BLaER1 (cell line): ENCODE data around the gene AS3MT.
"Not testable (repeated sequence)": the region's sequence is repeated elsewhere in the genome, so short reads cannot be mapped to it uniquely, and the experiment has no call there.

ENCODE experiments used
- H3K27ac ChIP-seq: shearing (Covaris generic); formaldehyde crosslinking; 2 replicates; pipeline ENCODE4 v1.8.1; 2022
- H3K27me3 ChIP-seq: shearing (Covaris generic); formaldehyde crosslinking; 2 replicates; pipeline ENCODE4 v1.8.1; 2022
- H3K36me3 ChIP-seq: shearing (Covaris generic); formaldehyde crosslinking; 2 replicates; pipeline ENCODE4 v1.8.1; 2022
- H3K4me1 ChIP-seq: shearing (Covaris generic); formaldehyde crosslinking; 2 replicates; pipeline ENCODE4 v1.8.1; 2022
- H3K4me2 ChIP-seq: shearing (Covaris generic); formaldehyde crosslinking; 2 replicates; pipeline ENCODE4 v1.8.1; 2022
- H3K4me3 ChIP-seq: shearing (Covaris generic); formaldehyde crosslinking; 2 replicates; pipeline ENCODE4 v1.8.1; 2022
- H3K9ac ChIP-seq: shearing (Covaris generic); formaldehyde crosslinking; 2 replicates; pipeline ENCODE4 v1.8.1; 2022
- H3K9me3 ChIP-seq: shearing (Covaris generic); formaldehyde crosslinking; 2 replicates; pipeline ENCODE4 v1.8.1; 2022
- H4K20me1 ChIP-seq: shearing (Covaris generic); formaldehyde crosslinking; 2 replicates; pipeline ENCODE4 v1.8.1; 2022
- Cebpa-rat ChIP-seq: shearing (Covaris generic); IDR thresholded peaks from 2 replicates; pipeline ENCODE4 v1.8.1; 2022

AS3MT gene

DNA sequence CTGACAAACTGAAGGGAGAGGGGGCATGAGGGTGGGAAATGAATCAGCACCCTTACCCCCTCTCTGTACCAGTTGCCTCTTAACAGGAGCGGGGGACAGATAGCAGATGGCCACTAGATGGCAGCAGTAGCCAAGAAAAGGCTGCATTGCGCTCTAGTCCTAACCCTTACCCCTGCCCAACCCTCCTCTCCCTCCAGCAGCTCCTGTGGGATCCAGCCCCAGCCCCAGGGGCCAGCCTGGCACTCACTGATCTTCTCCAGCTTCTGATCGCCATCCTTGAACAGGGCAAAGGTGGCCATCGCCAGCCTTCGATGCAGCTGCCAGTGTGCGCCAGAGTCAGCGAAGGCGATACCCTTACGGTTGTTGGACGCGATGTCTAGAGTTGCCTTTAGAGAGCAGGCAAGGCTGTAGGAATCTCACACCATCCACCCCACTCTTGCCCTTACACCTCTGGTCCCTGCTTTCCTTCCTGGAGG lies 34.2 kb upstream of the AS3MT start:
- Histone ChIP-seq H3K9ac (no peak overlapping the region), H3K4me3 (no peak overlapping the region), H3K9me3 (peaks cover 22% of the 10 kb centered on the region), H3K4me2 (no peak overlapping the region), H4K20me1 (no peaks in the 10 kb centered on the region), H3K4me1 (no peaks in the 10 kb centered on the region), H3K36me3 (no peaks in the 10 kb centered on the region), H3K27ac (no peak overlapping the region), H3K27me3 (no peaks in the 10 kb centered on the region)
- TF ChIP-seq Cebpa-rat: no peak

DNA sequence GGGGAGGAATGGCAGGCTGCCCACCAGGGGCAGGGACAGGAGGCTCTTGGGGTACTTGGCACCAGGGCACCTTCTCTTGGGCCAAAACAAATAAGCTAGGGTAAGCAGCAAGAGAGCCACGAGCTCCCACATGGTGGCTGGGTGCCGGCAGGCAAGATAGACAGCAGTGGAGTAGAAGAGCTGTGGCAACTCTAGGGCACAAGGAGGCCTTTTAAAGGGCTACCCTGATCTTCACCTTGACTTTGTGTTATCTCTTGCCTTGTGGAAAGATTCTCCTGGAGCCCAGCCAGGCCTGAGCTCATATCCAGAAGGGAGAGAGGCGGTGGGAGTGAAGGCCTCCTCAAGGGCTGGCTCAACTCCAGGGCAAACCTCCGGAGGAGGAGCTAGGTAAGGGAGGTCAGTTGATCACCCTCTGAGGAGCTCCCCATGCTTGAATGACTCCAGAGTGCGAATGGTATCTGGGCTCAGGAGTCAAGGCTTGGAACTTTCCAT lies 32.0 kb upstream of the AS3MT start, which contains the start of gene CYP17A1:
Gene CYP17A1, minus strand, starts transcription at position 184 of the 492 bp plus-strand sequence. Its CDS starts 52 bp downstream, at position 132.
- Histone ChIP-seq H3K36me3 (no peaks in the 10 kb centered on the region), H3K9ac (no peak within 1 kb of the TSS), H3K4me2 (no peak within 1 kb of the TSS), H4K20me1 (no peaks in the 10 kb centered on the region), H3K27me3 (no peaks in the 10 kb centered on the region), H3K9me3 (peaks cover 22% of the 10 kb centered on the region), H3K4me3 (no peak within 1 kb of the TSS), H3K4me1 (no peaks in the 10 kb centered on the region), H3K27ac (no peak within 1 kb of the TSS)
- TF ChIP-seq Cebpa-rat: no peak

- not testable (repeated sequence) for H3K36me3 ChIP-seq, H3K4me2 ChIP-seq, H3K9ac ChIP-seq, H3K4me3 ChIP-seq, H3K27ac ChIP-seq, H3K27me3 ChIP-seq, H4K20me1 ChIP-seq, H3K4me1 ChIP-seq
- H3K9me3 ChIP-seq: peaks cover 22% of the 10 kb centered on the region
Measured at GRCh38 chr10:102838276-102838927, 30.9 kb upstream of the AS3MT start.

DNA sequence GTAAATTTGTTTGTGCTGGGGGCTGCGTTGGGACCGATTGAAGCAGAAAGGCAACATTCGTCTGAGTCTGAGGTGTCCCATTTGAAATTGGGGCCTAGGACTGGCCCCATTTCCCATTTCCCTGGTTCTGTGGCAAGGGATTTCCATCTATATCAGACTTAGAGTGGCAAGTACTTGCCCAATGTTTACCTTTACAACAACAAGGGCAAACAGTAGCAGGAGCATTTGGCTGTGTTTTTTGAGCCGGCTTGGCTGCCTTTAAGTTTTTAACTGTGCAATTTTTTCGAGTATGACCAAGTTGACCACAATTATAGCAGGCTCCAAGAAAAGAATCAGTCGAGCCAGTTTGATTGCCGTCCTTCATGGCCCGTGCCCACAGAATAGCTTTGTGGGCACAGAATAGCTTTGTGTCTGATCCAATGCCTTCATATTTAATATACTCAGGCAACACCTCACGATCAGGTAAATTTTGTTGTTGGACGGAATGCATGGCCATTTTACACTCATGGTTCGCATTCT lies 27.4 kb upstream of the AS3MT start:
- no peak overlapping the region for H3K4me2 ChIP-seq
- no peaks in the 10 kb centered on the region for H3K4me1 ChIP-seq
- no peak overlapping the region for H3K27ac ChIP-seq
- H3K9me3 ChIP-seq: peaks cover 38% of the 10 kb centered on the region
- H3K36me3 ChIP-seq: no peaks in the 10 kb centered on the region
- H4K20me1 ChIP-seq: no peaks in the 10 kb centered on the region
- no peak for TF ChIP-seq Cebpa-rat
- no peaks in the 10 kb centered on the region for H3K27me3 ChIP-seq
- H3K9ac ChIP-seq: no peak overlapping the region
- H3K4me3 ChIP-seq: no peak overlapping the region

GRCh38 chr10:102843139-102843538 lies 26.1 kb upstream of the AS3MT start:
- peaks cover 25% of the 10 kb centered on the region for H3K9me3 ChIP-seq
- H3K4me2 ChIP-seq, H3K4me3 ChIP-seq, H4K20me1 ChIP-seq, H3K27me3 ChIP-seq, H3K4me1 ChIP-seq, H3K27ac ChIP-seq, H3K9ac ChIP-seq, H3K36me3 ChIP-seq: not testable (repeated sequence)

- H3K9ac ChIP-seq, H3K4me3 ChIP-seq, H3K4me2 ChIP-seq: not testable (repeated sequence)
Measured at GRCh38 chr10:102844190-102844776, 25.0 kb upstream of the AS3MT start.

DNA sequence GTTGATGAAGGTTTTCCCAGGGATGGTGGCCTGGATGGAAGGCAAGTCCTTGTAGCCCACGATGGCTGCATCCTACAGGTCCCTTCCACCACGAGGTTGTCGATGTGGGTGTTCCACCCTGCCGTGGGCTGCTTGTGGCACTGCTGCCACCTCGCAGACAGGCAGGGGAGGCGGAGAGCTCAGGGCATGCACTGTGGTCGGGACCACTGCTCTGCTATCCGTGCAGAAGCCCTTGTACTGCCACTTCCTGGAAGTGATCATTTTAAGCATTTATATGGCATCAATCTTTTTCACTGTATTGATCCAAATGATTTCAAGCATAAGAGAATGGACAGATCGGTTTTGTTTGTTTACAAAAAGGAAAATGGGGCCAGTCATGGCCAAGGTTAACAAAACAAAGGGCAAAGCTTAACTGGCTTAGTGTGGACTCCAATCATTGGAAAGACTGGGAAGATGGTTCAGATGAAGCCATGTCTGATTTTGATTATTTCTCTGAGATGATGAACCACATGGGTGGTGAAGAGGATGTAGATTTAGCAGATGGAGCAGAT lies 23.8 kb upstream of the AS3MT start:
- TF ChIP-seq Cebpa-rat: no peak
- H3K4me1 ChIP-seq: no peaks in the 10 kb centered on the region
- no peaks in the 10 kb centered on the region for H3K27me3 ChIP-seq
- no peak overlapping the region for H3K9ac ChIP-seq
- H3K27ac ChIP-seq: no peak overlapping the region
- no peaks in the 10 kb centered on the region for H3K36me3 ChIP-seq
- peaks cover 18% of the 10 kb centered on the region for H3K9me3 ChIP-seq
- H4K20me1 ChIP-seq: no peaks in the 10 kb centered on the region
- H3K4me3 ChIP-seq: no peak overlapping the region
- H3K4me2 ChIP-seq: no peak overlapping the region

More at GRCh38 chr10:102844190-102844776, 25.0 kb upstream of the AS3MT start:
- H4K20me1 ChIP-seq, H3K36me3 ChIP-seq, H3K27ac ChIP-seq, H3K27me3 ChIP-seq, H3K4me1 ChIP-seq: not testable (repeated sequence)
- peaks cover 18% of the 10 kb centered on the region for H3K9me3 ChIP-seq

DNA sequence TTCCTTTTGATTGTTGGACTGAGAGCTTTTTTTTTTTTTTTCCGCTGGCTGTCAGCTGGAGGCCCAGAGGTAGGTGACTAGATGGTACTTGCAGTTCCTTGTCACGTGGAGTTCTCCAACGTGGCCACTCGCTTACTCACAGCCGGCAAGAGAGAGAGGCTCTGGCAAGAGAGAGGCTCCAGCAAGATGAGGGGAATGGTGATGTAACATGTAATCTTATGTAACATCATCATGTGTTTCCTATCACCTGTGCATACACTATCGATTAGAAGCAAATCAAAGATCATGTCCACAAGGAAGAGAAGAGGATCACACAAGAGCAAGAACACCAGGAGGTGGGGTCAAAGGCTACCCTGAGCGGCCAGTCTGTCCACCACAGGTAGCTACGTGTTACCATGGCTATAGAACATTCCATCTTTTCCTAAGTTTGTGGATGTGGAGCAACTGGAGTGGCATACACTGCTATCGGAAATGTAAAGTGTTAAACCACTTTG lies 19.2 kb upstream of the AS3MT start:
- Histone ChIP-seq H3K27ac (no peak overlapping the region), H3K9ac (no peak overlapping the region), H3K27me3 (no peaks in the 10 kb centered on the region), H4K20me1 (no peaks in the 10 kb centered on the region), H3K4me1 (peaks cover 6% of the 10 kb centered on the region), H3K36me3 (no peaks in the 10 kb centered on the region), H3K4me2 (no peak overlapping the region), H3K4me3 (no peak overlapping the region), H3K9me3 (peaks cover 2% of the 10 kb centered on the region; the same call in 1 of the 2 replicates)
- TF ChIP-seq Cebpa-rat: no peak

- not testable (repeated sequence) for H3K27me3 ChIP-seq, H4K20me1 ChIP-seq, H3K4me3 ChIP-seq, H3K9me3 ChIP-seq, H3K27ac ChIP-seq, H3K36me3 ChIP-seq, H3K4me2 ChIP-seq, H3K9ac ChIP-seq
- peaks cover 19% of the 10 kb centered on the region for H3K4me1 ChIP-seq
Measured at GRCh38 chr10:102853237-102853636, 16.0 kb upstream of the AS3MT start.

DNA sequence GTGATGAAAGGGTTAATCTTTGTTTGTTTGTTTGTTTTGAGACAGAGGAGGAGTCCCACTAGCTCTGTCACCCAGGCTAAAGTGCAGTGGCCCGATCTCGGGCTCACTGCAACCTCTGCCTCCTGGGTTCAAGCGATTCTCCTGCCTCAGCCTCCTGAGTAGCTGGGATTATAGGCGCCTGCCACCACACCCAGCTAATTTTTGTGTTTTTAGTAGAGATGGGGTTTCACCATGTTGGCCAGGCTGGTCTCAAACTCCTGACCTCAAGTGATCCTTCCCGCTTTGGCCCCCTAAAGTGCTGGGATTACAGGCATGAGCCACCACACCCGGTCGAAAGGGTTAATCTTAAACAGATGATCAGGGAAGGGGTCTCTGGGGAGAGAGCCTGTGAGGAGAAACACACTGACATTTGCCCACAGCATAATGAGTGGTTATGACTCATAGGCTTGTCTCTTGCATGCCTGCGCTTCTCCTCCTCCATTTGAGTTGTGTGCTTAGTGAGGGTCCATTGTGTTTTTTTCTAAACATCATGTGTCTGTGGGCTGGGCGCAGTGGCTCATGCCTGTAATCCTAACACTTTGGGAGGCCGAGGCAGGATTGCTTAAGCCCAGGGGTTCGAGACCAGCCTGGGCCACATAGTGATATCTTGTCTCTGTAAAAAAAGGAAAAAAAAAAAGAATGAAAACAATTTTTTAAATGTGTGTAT lies 13.4 kb upstream of the AS3MT start:
- peaks cover 19% of the 10 kb centered on the region for H3K4me1 ChIP-seq
- H3K9me3 ChIP-seq, H4K20me1 ChIP-seq, H3K4me3 ChIP-seq, H3K27me3 ChIP-seq, H3K27ac ChIP-seq, H3K36me3 ChIP-seq, H3K9ac ChIP-seq: not testable (repeated sequence)
- peak overlapping the region; percentile 47 for H3K4me2 ChIP-seq
